ENCODE results near the gene LRRN2. TPM values are rescaled to one million over a fixed set of nuclear protein-coding genes. Genes with fewer than 3 reads are reported as not detected.

LRRN2 gene
- total RNA-seq, 1 experiment from 2014 or later: not detected

DNA sequence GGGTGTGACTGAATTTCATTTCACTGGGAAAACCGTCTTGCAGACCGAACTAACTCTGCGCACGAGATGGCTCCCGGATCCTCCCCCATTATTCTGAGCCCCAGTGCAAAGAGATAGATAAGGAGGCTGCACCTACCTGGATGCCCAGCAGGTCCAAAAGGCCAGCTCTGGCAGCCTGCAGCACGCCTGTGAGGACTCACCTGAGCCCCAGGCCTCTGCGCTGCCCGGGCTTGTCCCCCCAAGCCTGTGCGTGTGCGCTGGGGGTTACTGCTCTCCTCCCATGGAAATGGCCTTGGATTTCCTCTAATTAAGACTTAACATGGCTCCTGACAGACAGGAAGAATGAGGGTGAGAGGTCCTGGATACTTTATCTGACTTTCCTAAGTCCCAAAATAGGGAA, 85.9 kb downstream of the LRRN2 start:
- H3K27me3 Mint-ChIP-seq (ENCODE audit: insufficient read depth, unreplicated experiment): peaks cover 2% of the 10 kb centered on the region
- CTCF ChIA-PET: no interaction called here
- peaks cover 5% of the 10 kb centered on the region for H3K36me3 Mint-ChIP-seq (ENCODE audit: insufficient read depth, unreplicated experiment)
- no peaks in the 10 kb centered on the region for H3K9me3 Mint-ChIP-seq (ENCODE audit: unreplicated experiment)
- H3K4me1 Mint-ChIP-seq (ENCODE audit: low read depth, unreplicated experiment): no peaks in the 10 kb centered on the region
- no peak for DNase-seq
- H3K4me3 Mint-ChIP-seq (ENCODE audit: unreplicated experiment): no peak overlapping the region
- intact Hi-C loops (cut with micrococcal nuclease; ENCODE audit: unreplicated experiment): no loop called here
- no TSS peak for BruUV-seq (replicated peaks)
- no peaks in the 10 kb centered on the region for H3K27me3 ChIP-seq (replicated peaks; ENCODE audit: control insufficient read depth, insufficient read depth, low read length)
- H3K27ac Mint-ChIP-seq (ENCODE audit: unreplicated experiment): no peak overlapping the region
- no peak for TF ChIP-seq CTCF (IDR thresholded peaks at IDR 0.05; ENCODE audit: insufficient read depth in 1 of 2, low read depth in 1 of 2, low read length in 1 of 2, severe bottlenecking in 1 of 2, unreplicated experiment in 1 of 2)
- H3K9me3 ChIP-seq: no peaks in the 10 kb centered on the region
- no peaks in the 10 kb centered on the region for H3K4me1 ChIP-seq
- H3K4me3 ChIP-seq (ENCODE audit: low read depth, low read length): no peak overlapping the region
- POLR2A ChIA-PET: no interaction called here
- no peaks in the 10 kb centered on the region for H3K36me3 ChIP-seq (ENCODE audit: control insufficient read depth, insufficient read depth, low read length)

GRCh38 chr1:204599098-204599497, 86.4 kb downstream of the LRRN2 start:
- Mint-ChIP-seq H3K36me3 (ENCODE audit: insufficient read depth, unreplicated experiment) (peaks cover 5% of the 10 kb centered on the region), H3K9me3 (ENCODE audit: unreplicated experiment) (no peaks in the 10 kb centered on the region), H3K27me3 (ENCODE audit: insufficient read depth, unreplicated experiment) (peaks cover 2% of the 10 kb centered on the region), H3K27ac (ENCODE audit: unreplicated experiment) (no peak overlapping the region), H3K4me1 (ENCODE audit: low read depth, unreplicated experiment) (no peaks in the 10 kb centered on the region), H3K4me3 (ENCODE audit: unreplicated experiment) (no peak overlapping the region)
- intact Hi-C loops (cut with micrococcal nuclease; ENCODE audit: unreplicated experiment): no loop called here
- no TSS peak for BruUV-seq (replicated peaks)
- H3K4me3 ChIP-seq (ENCODE audit: low read depth, low read length): no peak overlapping the region
- no peak for TF ChIP-seq CTCF (IDR thresholded peaks at IDR 0.05; ENCODE audit: insufficient read depth in 1 of 2, low read depth in 1 of 2, low read length in 1 of 2, severe bottlenecking in 1 of 2, unreplicated experiment in 1 of 2)
- DNase-seq: no peak
- H3K4me1 ChIP-seq: no peaks in the 10 kb centered on the region
- ChIA-PET POLR2A (no interaction called here), CTCF (no interaction called here)
- H3K36me3 ChIP-seq (ENCODE audit: control insufficient read depth, insufficient read depth, low read length): no peaks in the 10 kb centered on the region
- no peaks in the 10 kb centered on the region for H3K9me3 ChIP-seq
- H3K27me3 ChIP-seq (replicated peaks; ENCODE audit: control insufficient read depth, insufficient read depth, low read length): no peaks in the 10 kb centered on the region

- no peak overlapping the region for H3K4me3 Mint-ChIP-seq (ENCODE audit: unreplicated experiment)
- no peaks in the 10 kb centered on the region for H3K36me3 ChIP-seq (ENCODE audit: control insufficient read depth, insufficient read depth, low read length)
- H3K9me3 ChIP-seq: no peaks in the 10 kb centered on the region
- no peaks in the 10 kb centered on the region for H3K27me3 ChIP-seq (replicated peaks; ENCODE audit: control insufficient read depth, insufficient read depth, low read length)
- no TSS peak for BruUV-seq (replicated peaks)
- TF ChIP-seq CTCF (IDR thresholded peaks at IDR 0.05; ENCODE audit: insufficient read depth in 1 of 2, low read depth in 1 of 2, low read length in 1 of 2, severe bottlenecking in 1 of 2, unreplicated experiment in 1 of 2): no peak
- H3K9me3 Mint-ChIP-seq (ENCODE audit: unreplicated experiment): no peaks in the 10 kb centered on the region
- H3K4me1 ChIP-seq: no peaks in the 10 kb centered on the region
- no peak overlapping the region for H3K27ac Mint-ChIP-seq (ENCODE audit: unreplicated experiment)
- ChIA-PET POLR2A (no interaction called here), CTCF (no interaction called here)
- no peak for DNase-seq
- H3K36me3 Mint-ChIP-seq (ENCODE audit: insufficient read depth, unreplicated experiment): peaks cover 5% of the 10 kb centered on the region
- H3K4me3 ChIP-seq (ENCODE audit: low read depth, low read length): no peak overlapping the region
- H3K27me3 Mint-ChIP-seq (ENCODE audit: insufficient read depth, unreplicated experiment): peaks cover 2% of the 10 kb centered on the region
- intact Hi-C loops (cut with micrococcal nuclease; ENCODE audit: unreplicated experiment): no loop called here
- no peaks in the 10 kb centered on the region for H3K4me1 Mint-ChIP-seq (ENCODE audit: low read depth, unreplicated experiment)
Observed at GRCh38 chr1:204598319-204598969, 87.1 kb downstream of the LRRN2 start.

All from Caco-2 (cell line).